Choroid plexus epithelial cell (primary cell): Measurements from ENCODE around the gene ACADS.

Source experiments
- DNase-seq: peaks from one replicate; pipeline ENCODE4 v3.0.0-alpha.2; 2010; ENCODE audit warnings: low read depth
- H3K4me3 ChIP-seq: 2 replicates; pipeline ENCODE4 v1.5.1; 2011; ENCODE audit warnings: low read depth, mild to moderate bottlenecking, control low read depth, low read length, moderate library complexity
- TF ChIP-seq, protein P1 (sequence below): conservative IDR thresholded peaks from 2 replicates; pipeline ENCODE4 v1.5.1; 2011; ENCODE audit warnings: low read depth, mild to moderate bottlenecking, control low read depth, inconsistent platforms, low read length, moderate library complexity

The ACADS gene

GRCh38 chr12:120760349-120761254, 35.0 kb downstream of the ACADS start:
- no peak for DNase-seq
- H3K4me3 ChIP-seq = no peak overlapping the region
- TF ChIP-seq, protein P1, sequence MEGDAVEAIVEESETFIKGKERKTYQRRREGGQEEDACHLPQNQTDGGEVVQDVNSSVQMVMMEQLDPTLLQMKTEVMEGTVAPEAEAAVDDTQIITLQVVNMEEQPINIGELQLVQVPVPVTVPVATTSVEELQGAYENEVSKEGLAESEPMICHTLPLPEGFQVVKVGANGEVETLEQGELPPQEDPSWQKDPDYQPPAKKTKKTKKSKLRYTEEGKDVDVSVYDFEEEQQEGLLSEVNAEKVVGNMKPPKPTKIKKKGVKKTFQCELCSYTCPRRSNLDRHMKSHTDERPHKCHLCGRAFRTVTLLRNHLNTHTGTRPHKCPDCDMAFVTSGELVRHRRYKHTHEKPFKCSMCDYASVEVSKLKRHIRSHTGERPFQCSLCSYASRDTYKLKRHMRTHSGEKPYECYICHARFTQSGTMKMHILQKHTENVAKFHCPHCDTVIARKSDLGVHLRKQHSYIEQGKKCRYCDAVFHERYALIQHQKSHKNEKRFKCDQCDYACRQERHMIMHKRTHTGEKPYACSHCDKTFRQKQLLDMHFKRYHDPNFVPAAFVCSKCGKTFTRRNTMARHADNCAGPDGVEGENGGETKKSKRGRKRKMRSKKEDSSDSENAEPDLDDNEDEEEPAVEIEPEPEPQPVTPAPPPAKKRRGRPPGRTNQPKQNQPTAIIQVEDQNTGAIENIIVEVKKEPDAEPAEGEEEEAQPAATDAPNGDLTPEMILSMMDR = no peak

DNA sequence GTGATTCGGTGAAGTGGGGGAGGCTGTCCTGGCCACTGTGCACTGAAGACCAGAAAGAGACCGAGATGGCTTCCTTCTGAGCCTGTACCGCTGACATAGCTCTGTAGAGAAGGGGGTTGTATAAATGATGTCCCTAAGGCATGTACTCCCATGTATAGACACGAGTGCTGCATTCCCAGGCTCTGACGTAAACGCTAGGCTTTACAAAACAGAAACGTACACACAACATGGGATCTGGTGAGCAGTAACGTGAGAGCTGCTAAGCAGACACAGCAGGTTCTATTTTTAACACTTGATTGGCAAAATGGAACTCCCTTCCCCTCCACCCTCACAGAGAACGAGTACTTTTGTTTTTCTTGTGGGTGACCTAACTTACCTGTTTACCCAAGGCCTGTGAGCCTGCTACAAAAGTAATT, 35.9 kb downstream of the ACADS start:
- no peak overlapping the region for H3K4me3 ChIP-seq
- DNase-seq = peak; percentile 97
- TF ChIP-seq, protein P1 = no peak

DNA sequence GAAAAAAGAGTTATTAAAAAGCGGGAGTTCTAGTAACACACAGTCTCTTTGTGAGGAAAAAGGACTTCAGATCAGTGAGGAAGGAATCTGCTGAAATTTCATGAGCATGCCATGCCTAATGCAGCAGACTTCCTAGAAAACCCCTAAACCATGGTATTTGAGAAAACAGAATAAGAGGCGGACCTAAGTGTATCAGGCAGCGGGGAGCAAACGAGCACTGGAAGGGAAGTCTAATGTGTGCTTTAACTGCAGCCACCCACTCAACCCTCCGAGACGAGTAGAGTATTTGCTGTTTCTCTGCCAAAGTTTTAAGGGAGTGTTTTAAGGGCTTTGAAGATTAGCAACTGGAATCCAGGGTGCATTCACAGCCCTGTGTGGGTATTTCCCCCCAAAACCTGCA, 36.5 kb downstream of the ACADS start:
- H3K4me3 ChIP-seq = no peak overlapping the region
- TF ChIP-seq, protein P1 = no peak
- DNase-seq = peak; percentile 60

GRCh38 chr12:120763250-120763649, 37.6 kb downstream of the ACADS start:
- DNase-seq = no peak
- H3K4me3 ChIP-seq = no peak overlapping the region
- TF ChIP-seq, protein P1 = no peak

DNA sequence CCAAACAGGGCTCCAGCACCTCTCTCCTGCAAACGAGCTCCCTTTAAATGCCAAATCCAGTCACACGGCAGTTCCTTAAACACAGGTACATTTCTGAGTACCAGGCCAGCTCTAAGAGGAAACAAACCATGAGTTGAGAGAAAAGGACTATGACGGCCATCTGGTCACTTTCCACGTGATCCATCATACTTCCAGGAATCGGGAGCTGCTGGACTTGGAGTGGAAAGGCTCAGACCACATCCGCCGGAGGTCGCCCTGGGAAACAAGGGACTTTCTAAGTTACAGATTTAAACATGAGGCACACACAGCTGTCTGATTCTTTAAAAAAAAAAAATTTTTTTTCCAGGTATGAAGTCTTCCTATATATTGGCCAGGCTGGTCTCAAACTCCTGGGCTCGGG, 39.2 kb downstream of the ACADS start:
- TF ChIP-seq, protein P1 = no peak
- no peak for DNase-seq
- H3K4me3 ChIP-seq = no peak overlapping the region

DNA sequence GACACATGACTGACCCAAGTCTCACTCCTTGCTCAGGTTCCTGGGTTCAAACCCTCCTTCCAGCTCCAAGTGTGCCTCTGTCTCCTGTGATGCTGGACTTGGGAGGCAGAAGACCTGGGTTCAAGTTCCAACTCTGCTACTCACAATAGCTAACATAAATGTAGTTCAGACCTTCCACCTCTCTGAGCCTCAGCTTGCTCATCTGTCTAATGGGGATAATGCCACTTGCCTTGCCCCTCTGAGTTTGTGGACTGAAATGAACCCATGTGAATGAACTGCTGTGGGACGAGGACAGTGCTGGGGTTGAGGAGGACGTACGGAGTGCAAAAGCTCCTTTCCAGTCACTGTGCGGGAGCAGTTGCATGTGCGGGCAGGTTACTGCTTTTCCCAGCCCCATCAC, 40.9 kb downstream of the ACADS start:
- no peak for DNase-seq

More for the DNA sequence above, 40.9 kb downstream of the ACADS start:
- TF ChIP-seq, protein P1 = no peak
- no peak overlapping the region for H3K4me3 ChIP-seq
